ENCODE results near the gene SCT. TPM values are rescaled to one million over a fixed set of nuclear protein-coding genes. Genes with fewer than 3 reads are reported as not detected.

SCT gene
- total and polyA plus RNA-seq, 10 donors: 1.1 to 3.8 (median 1.7) TPM; not detected in 3

DNA sequence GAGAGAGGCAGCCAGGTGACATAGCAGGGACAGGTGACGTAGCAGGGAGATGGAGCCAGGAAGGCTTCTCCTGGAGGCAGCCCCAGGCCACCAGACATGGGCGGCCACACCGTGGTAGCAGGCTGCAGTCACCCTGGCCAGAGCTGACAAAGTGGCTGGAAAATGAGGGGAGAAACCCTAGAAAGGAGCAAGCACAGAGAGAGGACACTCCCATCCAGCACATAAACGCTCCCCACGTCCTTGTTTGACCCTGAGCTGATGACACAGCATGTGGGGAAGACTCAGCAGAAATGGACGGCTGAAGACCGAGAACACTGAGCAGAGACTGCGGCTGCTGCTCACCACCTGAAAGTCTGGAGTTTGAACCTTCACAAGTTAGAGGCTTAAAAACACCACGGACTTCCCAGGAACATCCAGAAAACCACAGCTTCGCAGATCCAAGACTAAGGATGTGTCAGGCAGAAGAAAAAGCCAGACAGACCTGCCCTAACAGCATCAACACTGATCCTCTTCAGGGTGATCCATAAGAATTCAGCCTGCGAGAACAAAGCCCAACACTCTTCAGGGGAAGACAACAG is 38.8 kb upstream of the SCT start:
- Histone ChIP-seq H3K27ac (peak overlapping the region in 6 of 8 donors; percentile 3 to 60 (median 42)), H3K4me3 (no peak overlapping the region), H3K9me3 (no peaks in the 10 kb centered on the region), H3K27me3 (replicated peaks in 1 of 7) (no peaks in the 10 kb centered on the region), H3K4me1 (peaks cover 4 to 25% (median 11%) of the 10 kb centered on the region in 6 donors), H3K36me3 (peaks cover 0 to 87% (median 0%) of the 10 kb centered on the region in 6 donors)
- WGBS, 5 donors: 59 to 79% (median 70%) methylated on average over 11 of the region's 11 CpGs
- TF ChIP-seq POLR2A (IDR thresholded peaks at IDR 0.05) (no peak), POLR2AphosphoS5 (IDR thresholded peaks at IDR 0.05) (no peak)
- TF ChIP-seq, protein P1, sequence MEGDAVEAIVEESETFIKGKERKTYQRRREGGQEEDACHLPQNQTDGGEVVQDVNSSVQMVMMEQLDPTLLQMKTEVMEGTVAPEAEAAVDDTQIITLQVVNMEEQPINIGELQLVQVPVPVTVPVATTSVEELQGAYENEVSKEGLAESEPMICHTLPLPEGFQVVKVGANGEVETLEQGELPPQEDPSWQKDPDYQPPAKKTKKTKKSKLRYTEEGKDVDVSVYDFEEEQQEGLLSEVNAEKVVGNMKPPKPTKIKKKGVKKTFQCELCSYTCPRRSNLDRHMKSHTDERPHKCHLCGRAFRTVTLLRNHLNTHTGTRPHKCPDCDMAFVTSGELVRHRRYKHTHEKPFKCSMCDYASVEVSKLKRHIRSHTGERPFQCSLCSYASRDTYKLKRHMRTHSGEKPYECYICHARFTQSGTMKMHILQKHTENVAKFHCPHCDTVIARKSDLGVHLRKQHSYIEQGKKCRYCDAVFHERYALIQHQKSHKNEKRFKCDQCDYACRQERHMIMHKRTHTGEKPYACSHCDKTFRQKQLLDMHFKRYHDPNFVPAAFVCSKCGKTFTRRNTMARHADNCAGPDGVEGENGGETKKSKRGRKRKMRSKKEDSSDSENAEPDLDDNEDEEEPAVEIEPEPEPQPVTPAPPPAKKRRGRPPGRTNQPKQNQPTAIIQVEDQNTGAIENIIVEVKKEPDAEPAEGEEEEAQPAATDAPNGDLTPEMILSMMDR (IDR thresholded peaks at IDR 0.05 in 8 of 11, conservative IDR thresholded peaks at IDR 0.05 in 3 of 11): no peak
- no peak for DNase-seq
- intact Hi-C loops (cut with DNase I; ENCODE audit: low total_unique reads): no loop called here

DNA sequence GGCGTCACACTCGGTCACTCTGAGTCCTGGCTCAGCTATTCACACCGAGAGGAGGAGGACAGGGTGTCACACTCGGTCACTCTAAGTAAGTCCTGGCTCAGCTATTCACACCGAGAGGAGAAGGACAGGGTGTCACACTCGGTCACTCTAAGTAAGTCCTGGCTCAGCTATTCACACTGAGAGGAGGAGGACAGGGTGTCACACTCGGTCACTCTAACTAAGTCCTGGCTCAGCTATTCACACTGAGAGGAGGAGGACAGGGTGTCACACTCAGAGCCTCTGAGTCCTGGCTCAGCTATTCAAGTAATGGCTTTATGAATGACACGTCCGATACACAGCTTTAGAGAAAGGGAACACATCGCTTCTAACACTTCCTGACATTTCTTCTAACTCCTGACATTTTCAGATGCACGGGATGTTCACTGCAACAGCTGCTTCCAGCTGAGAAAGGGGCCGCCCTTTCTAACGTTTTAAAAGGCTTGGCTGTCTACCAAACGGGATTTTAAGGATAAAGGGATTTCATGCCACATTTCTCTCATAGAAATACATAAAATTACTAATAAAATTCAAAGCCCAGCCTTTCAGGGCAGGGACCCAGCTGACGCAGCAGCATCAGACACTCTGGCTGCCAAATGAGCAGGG is 38.2 kb upstream of the SCT start:
- no peaks in the 10 kb centered on the region for H3K27me3 ChIP-seq (replicated peaks in 1 of 7)
- H3K9me3 ChIP-seq: no peaks in the 10 kb centered on the region
- TF ChIP-seq POLR2A (IDR thresholded peaks at IDR 0.05) (no peak), POLR2AphosphoS5 (IDR thresholded peaks at IDR 0.05) (no peak)
- TF ChIP-seq, protein P1 (IDR thresholded peaks at IDR 0.05 in 8 of 11, conservative IDR thresholded peaks at IDR 0.05 in 3 of 11): no peak
- H3K4me3 ChIP-seq: no peak overlapping the region
- peaks cover 0 to 87% (median 3%) of the 10 kb centered on the region in 6 donors for H3K36me3 ChIP-seq
- peak overlapping the region in 6 of 8 donors; percentile 3 to 60 (median 42) for H3K27ac ChIP-seq
- 80 to 90% (median 83%) methylated on average over 11 to 15 of the region's 15 CpGs for WGBS, 5 donors
- peaks cover 4 to 31% (median 14%) of the 10 kb centered on the region in 6 donors for H3K4me1 ChIP-seq
- no peak for DNase-seq
- intact Hi-C loops (cut with DNase I; ENCODE audit: low total_unique reads): no loop called here

DNA sequence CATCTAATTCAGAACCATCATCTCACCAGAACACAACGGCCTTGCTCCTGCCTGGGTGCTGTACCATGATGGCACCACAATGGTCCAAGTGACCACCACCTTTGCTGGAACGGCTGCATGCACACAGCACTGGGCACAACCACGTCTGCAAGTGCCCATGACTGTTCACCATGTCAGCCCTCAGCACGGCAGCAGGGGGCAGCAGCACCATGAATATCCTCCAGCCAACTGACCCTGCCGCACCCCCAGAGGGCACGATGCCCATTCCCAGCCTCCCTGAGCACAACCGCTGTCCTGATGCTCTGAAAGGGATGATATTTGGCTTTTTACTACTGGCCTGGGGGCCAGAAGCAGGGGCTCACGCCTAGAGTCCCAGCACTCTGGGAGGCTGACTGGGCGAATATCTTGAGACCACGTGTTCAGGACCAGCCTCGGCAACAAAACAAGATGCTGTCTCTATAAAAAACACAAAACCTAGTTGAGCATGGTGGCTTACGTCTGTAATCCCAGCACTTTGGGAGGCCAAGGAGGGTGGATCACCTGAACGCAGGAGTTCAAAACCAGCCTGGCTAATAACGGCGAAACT is 35.8 kb upstream of the SCT start:
- intact Hi-C loops (cut with DNase I; ENCODE audit: low total_unique reads): loop anchor here (5.0 kb wide), 1 partner anchor 60 kb away; no protein-coding TSS in a partner anchor
- Histone ChIP-seq H3K27me3 (replicated peaks in 1 of 7) (no peaks in the 10 kb centered on the region), H3K4me1 (peaks cover 4 to 54% (median 24%) of the 10 kb centered on the region in 6 donors), H3K36me3 (peaks cover 0 to 87% (median 15%) of the 10 kb centered on the region in 6 donors), H3K4me3 (no peak overlapping the region), H3K27ac (no peak overlapping the region), H3K9me3 (no peaks in the 10 kb centered on the region)
- 66 to 73% (median 67%) methylated on average over 13 to 15 of the region's 15 CpGs for WGBS, 5 donors
- DNase-seq: peak; percentile 87
- TF ChIP-seq POLR2AphosphoS5 (IDR thresholded peaks at IDR 0.05) (peak; percentile 46 to 67 (median 56)), POLR2A (IDR thresholded peaks at IDR 0.05) (no peak)
- TF ChIP-seq, protein P1 (IDR thresholded peaks at IDR 0.05 in 8 of 11, conservative IDR thresholded peaks at IDR 0.05 in 3 of 11): peak; percentile 55 to 87 (median 81)
